ENCODE data around the gene PKP4.
"Not testable (repeated sequence)": the region's sequence is repeated elsewhere in the genome, so short reads cannot be mapped to it uniquely, and the experiment has no call there.

DNA sequence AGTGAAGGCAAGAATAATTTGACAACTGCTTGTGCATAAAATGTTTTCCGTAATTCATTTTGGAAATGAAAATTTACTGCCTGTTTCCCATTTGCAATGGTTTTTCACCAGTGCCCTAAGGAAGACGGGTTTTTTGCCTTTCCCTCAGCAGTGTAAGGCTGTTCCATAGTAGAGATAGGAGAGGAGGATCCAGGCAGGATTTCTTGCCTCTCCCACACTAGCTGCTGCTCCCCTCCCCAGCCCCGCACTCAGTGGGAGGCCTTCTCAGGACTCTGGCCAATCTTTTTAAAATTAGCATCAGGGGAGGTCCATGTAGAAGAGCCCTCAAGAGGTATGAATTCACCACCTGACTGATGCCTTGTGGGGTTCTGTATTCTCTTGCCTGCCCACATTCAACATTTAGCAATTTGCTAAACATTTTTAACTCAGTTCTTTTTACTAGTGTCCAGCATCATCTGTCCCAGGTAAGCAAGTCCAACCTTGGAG is 17.8 kb downstream of the PKP4 start:
- not testable (repeated sequence) for TF ChIP-seq EZH2phosphoT487 (conservative IDR thresholded peaks at IDR 0.05; ENCODE audit: low read length)
- TF ChIP-seq, protein P1, sequence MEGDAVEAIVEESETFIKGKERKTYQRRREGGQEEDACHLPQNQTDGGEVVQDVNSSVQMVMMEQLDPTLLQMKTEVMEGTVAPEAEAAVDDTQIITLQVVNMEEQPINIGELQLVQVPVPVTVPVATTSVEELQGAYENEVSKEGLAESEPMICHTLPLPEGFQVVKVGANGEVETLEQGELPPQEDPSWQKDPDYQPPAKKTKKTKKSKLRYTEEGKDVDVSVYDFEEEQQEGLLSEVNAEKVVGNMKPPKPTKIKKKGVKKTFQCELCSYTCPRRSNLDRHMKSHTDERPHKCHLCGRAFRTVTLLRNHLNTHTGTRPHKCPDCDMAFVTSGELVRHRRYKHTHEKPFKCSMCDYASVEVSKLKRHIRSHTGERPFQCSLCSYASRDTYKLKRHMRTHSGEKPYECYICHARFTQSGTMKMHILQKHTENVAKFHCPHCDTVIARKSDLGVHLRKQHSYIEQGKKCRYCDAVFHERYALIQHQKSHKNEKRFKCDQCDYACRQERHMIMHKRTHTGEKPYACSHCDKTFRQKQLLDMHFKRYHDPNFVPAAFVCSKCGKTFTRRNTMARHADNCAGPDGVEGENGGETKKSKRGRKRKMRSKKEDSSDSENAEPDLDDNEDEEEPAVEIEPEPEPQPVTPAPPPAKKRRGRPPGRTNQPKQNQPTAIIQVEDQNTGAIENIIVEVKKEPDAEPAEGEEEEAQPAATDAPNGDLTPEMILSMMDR (IDR thresholded peaks at IDR 0.05; ENCODE audit: insufficient read depth, low read length, poor library complexity, severe bottlenecking): not testable (repeated sequence)
